Measurements from ENCODE around the gene ZNF839.
"Not testable (repeated sequence)": the region's sequence is repeated elsewhere in the genome, so short reads cannot be mapped to it uniquely, and the experiment has no call there.

ZNF839 gene

GRCh38 chr14:102342238-102342637, 22.7 kb downstream of the ZNF839 start:
- DNase-seq = no peak

- no peak for DNase-seq
Measured at GRCh38 chr14:102344084-102344483, 24.5 kb downstream of the ZNF839 start.

GRCh38 chr14:102344485-102344884, 24.9 kb downstream of the ZNF839 start:
- DNase-seq = no peak

- no peak for DNase-seq
Measured at GRCh38 chr14:102345232-102345631, 25.7 kb downstream of the ZNF839 start.

DNA sequence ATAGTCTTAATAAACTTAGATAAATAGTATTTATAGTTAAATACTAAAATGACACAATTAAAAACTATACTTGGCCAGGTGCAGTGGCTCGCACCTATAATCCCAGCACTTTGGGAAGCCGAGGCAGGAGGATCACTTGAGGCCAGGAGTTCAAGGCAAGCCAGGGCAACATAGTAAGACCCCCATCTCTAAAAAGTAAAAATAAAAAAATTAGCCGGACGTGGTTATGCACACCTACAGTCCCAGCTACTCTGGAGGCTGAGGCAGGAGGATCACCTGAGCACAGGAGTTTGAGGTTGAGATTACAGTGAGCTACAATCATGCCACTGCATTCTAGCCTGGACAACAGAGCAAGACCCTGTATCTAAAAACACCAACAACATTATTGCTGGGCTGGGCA, 27.1 kb downstream of the ZNF839 start:
- DNase-seq = no peak

DNA sequence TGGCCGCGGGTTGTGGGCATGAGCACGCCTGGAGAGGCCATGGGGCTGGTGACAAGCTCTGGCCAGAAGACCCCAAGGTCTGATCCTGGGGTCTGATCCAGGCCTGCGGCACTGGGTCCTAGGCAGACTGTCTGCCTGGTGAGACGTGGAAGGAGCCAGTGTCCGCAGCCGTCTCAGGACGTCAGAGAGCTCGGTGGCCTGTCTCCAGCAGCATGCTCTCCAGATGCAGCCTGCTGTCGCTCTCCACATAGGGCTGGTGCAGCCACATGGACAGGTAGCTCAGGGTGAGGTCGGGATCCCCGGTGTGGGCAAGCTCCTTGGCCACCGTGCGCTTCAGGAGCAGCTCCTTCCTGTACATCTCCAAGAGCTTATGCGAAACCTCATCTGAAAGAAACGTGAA, 28.8 kb downstream of the ZNF839 start:
- DNase-seq = no peak

- no peak for DNase-seq
Measured at GRCh38 chr14:102351023-102351422, 31.5 kb downstream of the ZNF839 start.

GRCh38 chr14:102351593-102351992, 32.0 kb downstream of the ZNF839 start:
- DNase-seq = not testable (repeated sequence)

DNA sequence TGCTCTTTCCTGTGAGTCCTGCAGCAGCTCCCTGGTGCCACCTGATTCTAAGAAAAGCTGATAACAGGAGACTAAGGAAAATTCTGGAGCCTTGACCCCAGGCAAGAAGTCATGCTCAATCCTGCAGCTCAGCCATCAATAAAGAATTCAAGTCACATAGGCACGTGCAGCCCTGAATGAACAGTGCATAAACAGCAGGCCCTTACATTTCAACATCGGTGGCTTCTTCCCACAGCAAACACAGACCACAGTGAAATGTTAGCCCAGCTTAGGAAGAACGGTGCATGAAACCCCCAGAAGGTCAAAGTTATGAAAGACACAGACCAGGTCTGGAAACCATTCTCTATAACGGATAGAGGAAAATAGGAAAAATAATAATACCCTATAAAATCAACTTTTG, 32.7 kb downstream of the ZNF839 start:
- no peak for DNase-seq

GRCh38 chr14:102353126-102353619, 33.6 kb downstream of the ZNF839 start:
- no peak for DNase-seq

- no peak for DNase-seq
Measured at GRCh38 chr14:102356280-102356679, 36.7 kb downstream of the ZNF839 start.

DNA sequence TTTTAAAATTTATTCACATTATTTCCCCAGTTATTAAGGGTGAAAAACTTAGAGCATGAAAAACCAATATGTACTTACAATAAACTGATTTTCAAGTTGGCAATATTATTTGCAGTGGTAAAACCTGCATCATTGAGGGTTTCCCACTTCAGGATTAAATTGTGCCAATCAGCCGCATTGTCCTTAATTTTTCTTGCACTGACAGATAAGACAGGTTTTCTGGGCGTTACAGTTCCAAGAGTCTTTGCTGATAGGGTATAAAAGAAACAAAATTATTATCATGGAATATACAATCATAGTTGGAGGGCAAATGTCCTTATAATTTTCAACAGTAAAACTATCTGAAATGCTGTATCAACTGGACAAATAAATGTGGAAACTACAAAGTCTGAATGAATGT, 39.8 kb downstream of the ZNF839 start:
- no peak for DNase-seq

DNA sequence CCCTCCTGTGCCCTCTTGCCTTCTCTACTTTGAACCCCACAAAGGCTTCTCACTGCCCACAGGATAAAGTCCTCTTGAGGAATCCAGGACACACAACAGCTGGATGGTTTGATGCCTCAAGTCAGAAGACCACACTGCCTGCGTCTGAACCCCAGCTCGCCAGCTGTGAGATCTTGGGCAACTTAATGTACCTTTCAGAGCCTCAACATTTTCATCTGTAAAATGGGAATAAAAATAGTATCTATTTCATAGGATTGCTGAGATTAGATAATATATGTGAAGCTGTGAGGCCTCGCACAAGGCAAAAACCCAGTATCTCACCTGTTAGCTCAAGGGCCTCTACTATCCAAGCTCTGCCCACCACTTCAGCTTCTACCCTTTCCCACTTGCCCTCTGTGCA, 40.8 kb downstream of the ZNF839 start:
- no peak for DNase-seq

GRCh38 chr14:102362084-102362483, 42.5 kb downstream of the ZNF839 start:
- peak; percentile 13 to 37 for DNase-seq

- peak; percentile 95 for DNase-seq
Measured at GRCh38 chr14:102362545-102363181, 43.1 kb downstream of the ZNF839 start, which contains the start of the genes CINP and TECPR2. Gene CINP, minus strand, starts transcription at chr14:102362890. Its CDS starts 39 bp downstream, at chr14:102362851. Gene TECPR2, plus strand, starts transcription at chr14:102362941. Its CDS starts 13,781 bp downstream, at chr14:102376722.

- DNase-seq = peak; percentile 15 to 22
Measured at GRCh38 chr14:102363182-102363943, 43.8 kb downstream of the ZNF839 start.

DNA sequence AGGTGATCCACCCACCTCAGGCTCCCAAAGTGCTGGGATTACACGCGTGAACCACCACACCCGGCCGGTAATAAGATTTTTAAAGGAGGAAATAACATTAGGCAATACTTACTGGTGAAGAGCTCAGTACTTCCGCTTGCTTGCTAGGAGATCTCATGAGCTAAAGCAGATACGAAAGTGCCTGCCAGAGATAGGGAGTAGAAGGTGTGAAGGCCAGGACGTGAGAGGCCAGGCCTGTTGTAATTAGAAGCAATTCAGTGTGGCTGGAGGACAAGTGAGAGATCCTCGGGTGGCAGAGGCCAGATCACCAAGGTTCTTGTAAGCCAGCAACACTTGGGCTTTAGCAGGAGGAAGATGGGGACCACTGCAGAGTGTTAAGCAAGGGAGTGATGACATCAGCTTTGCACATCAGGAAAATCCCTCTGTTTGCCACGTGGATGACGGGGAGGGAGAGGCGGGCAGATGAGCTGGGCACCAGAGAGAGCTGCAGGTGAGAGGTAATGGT, 50.8 kb downstream of the ZNF839 start:
- DNase-seq = peak; percentile 12 to 44

GRCh38 chr14:102371361-102371760, 51.8 kb downstream of the ZNF839 start:
- DNase-seq = no peak

DNA sequence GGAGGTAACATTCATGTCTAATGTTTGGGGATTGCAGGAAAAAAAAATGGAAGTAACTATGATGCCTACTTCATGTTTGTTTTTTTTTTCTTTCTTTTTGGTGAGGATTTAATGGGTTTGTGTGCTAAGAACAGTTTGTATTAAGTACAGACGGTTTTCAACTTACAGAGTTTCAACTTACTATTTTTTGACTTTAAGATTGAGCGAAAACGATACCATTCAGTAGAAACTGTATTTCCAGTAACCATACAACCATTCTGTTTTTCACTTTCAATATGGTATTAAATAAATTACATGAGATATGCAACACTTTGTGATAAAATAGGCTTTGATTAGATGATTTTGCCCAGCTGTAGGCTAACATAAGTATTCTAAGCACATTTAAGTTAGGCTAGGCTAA, 53.6 kb downstream of the ZNF839 start:
- DNase-seq = no peak

GRCh38 chr14:102374264-102374663, 54.7 kb downstream of the ZNF839 start:
- no peak for DNase-seq

DNA sequence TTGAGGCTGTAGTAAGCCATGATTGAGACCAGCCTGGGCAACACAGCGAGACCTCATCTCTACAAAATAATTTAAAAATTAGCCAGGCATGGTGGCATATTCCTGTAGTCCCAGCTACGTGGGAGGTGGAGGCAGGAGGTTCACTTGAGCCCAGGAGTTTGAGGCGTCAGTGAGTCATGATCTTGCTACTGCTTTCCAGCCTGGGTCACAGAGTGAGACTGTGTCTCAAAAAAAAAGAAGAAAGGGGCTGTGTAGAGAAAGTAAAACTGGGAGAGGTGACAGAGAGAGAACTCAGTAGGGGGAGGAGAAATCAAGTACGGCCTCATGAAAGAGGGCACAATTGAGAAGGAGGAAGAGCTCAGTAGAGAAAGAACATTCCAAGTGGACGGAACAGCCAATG, 55.6 kb downstream of the ZNF839 start:
- no peak for DNase-seq

GRCh38 chr14:102377696-102378095, 58.1 kb downstream of the ZNF839 start:
- DNase-seq = no peak

DNA sequence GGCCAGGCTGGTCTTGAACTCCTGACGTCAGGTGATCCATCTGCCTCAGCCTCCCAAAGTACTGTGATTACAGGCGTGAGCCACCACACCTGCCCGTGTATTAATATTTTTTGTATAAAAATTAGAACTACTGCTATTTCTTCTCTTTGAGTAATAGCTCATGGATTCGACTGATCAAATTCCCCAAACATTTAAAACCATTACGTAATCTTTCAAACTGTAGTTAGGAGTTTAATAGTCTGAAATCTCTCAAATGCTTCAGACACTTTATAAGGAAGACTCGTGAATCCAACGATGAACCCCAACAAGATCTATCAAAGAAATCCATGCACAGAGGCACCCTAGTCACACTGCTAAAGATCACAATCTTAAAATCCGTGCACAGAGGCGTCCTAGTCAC, 59.3 kb downstream of the ZNF839 start:
- DNase-seq = no peak

DNA sequence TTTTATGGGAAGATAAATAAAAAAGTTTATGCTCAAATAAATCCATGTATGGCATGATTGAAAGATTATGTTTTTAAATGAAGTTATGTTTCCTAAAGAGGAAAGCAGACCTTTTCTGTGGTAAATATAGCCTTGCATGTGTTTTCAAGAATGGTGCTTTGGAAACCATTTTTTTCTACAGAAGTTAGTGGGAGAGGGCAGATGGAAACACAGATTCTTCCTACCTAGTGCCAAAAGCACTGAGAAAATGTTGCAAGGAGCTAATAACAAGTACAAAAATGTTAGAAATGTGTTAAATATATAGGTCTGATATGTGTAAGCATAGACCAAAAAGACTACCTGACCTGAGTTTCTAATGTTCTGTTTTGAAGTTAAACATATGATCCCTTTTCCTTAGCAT, 67.5 kb downstream of the ZNF839 start:
- no peak for DNase-seq

Measured in CD4-positive, alpha-beta T cell treated with Interleukin-1 beta for 1 hour (primary cell).